ENCODE results near the gene MEOX2.

- TF ChIP-seq CTCF (IDR thresholded peaks at IDR 0.05) = no peak
- no peak for TF ChIP-seq EP300 (IDR thresholded peaks at IDR 0.05; ENCODE audit: low read depth)
- no peak for TF ChIP-seq POLR2AphosphoS5 (IDR thresholded peaks at IDR 0.05)
- no peak for TF ChIP-seq POLR2A (IDR thresholded peaks at IDR 0.05)
Measured at GRCh38 chr7:15607529-15608210, 78.8 kb downstream of the MEOX2 start.

All from transverse colon (tissue), 4 donors.